Measurements from ENCODE around the gene IQCH.

- TF ChIP-seq FOXK2 (IDR thresholded peaks at IDR 0.05) (no peak), FOXM1 (IDR thresholded peaks at IDR 0.05; ENCODE audit: borderline replicate concordance) (no peak), ZNF384 (IDR thresholded peaks at IDR 0.05) (no peak), SUZ12 (IDR thresholded peaks at IDR 0.05) (no peak), BHLHE40 (IDR thresholded peaks at IDR 0.05; ENCODE audit: borderline replicate concordance) (no peak), ELF4 (IDR thresholded peaks at IDR 0.05) (no peak), LEF1 (IDR thresholded peaks at IDR 0.05; ENCODE audit: borderline replicate concordance) (no peak), TARDBP (IDR thresholded peaks at IDR 0.05) (no peak), FOXA1 (IDR thresholded peaks at IDR 0.05) (no peak)
Measured at GRCh38 chr15:67515090-67515489, 260.5 kb downstream of the IQCH start.
